Measurements from ENCODE around the gene KANK2.
A peak's percentile ranks its signal among the peaks of the same experiment; 100 is the strongest.
"Not testable (repeated sequence)": the region's sequence is repeated elsewhere in the genome, so short reads cannot be mapped to it uniquely, and the experiment has no call there.

The KANK2 gene

DNA sequence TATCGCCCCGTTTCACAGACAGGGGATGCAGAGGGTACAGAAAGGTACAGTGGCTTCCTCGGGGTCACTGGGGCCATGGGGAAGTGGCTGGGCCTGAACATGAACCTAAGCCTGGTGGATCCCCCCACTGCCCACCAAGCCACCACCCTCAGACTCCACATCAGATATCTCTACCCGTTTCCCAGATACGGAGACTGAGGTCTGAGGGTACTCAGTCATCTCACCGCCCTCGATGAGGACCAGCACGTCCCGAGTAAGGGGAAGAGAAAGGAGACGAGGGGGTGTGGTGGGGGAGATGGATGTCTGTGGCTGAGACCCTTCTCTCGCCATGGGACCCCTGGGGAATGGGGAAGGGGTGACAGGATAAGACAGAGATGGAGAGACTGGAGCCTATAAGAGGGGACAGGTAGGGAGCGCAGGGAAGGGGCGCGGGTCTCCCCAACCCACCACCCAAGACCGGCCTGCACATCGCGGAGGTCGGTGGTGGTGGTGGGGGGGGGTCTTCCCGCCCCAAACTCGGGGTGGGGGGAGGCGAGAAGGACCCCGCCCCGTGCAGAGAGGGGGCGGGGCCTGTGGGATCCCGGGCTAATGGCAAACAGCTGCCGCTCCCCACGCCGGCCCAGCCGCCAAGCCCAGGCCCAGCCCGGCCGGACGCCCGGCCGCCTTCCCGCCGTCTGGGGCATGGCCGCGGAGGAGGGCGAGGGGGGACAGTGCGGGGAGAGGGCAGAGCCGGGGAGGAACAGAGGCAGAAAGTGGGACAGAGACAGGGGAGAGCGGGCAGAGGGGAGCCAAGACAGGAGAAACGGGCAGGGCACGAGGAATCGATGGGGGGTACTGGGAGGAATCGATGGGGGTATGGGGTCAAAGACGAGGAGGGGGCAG lies 698 bp downstream of the KANK2 start:
- DNase-seq (ENCODE audit: low read depth): no peak

DNA sequence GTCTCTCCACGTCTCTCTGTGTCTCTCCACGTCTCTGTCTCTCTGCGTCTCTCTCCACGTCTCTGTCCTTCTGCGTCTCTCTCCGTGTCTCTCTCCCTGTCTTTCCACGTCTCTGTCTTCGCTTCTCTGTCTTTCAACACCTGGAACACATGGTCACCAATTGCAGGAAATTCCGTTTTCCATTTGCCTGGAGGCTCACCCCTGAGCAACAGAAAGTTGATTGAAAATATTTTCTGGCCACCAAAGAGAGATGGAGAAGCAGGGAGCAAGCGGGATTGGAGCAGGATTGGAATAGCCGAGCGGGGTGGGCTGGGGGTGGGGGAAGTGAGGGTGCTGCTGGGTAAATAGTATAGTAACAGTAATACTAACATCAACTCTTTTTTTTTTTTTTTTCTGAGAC lies 1.7 kb downstream of the KANK2 start:
- no peak for DNase-seq (ENCODE audit: low read depth)

DNA sequence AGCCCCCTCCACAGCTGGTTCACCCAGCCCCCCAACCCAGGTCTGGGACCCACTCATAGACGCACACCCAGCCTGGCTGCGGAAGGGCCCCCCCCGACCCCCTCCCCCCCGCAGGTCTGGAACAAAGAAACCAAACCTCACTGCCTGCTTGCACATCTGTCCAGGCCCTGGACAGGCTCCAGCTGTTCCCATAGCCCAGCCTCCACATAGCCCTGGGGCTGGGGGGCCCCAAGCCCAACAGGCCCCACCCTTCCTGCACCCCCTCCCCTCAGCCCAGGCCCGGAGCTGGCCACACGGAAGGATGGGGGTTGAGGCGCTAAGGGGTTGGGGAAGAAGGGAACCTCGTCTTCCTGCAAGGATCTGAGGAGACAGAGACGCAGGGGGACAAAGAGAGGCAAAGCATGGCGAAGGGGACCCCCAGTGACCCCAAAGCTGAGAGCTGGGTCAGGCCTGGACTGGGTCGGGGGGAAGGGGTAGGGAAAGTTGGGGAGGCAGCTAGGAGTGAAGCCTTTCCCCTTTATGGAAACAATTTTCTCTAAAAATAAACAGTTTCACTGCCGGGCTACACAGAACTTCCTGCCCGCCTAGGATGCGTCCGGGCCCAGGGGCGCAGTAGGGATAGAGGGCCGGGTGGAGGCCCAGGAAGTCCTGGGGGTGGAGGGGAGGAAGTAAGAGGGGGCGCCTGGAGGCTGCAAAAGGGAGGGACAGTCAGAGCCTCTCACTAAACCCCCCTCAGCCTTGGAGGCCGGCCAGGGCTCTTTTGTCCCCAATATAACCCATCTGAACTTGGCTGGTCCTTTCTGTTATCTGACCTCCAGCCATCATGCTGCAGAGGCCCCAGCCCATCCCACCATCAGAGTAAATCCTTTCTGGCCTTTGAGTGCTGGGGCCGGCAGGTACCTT lies 2.4 kb downstream of the KANK2 start:
- no peak for DNase-seq (ENCODE audit: low read depth)

DNA sequence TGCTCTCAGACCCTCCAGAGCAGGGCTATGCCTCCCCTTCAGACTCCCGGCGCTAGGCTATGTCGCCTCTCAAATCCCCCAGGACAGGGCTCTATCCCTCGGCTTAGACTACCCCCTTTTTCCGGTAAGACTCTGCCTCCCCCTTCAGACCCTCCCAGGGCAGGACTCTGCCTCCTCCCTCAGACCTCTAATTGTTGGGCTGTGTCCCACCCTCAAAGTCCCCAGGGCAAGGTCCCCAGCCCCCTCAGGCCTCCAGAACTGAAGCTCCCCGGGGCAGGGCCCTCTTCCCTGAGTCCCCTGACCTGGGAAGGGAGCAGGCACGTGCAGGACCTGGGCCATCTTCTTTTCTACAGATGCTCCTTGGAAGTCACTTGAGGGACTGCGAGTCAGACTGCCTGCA lies 3.2 kb downstream of the KANK2 start:
- DNase-seq (ENCODE audit: low read depth): no peak

DNA sequence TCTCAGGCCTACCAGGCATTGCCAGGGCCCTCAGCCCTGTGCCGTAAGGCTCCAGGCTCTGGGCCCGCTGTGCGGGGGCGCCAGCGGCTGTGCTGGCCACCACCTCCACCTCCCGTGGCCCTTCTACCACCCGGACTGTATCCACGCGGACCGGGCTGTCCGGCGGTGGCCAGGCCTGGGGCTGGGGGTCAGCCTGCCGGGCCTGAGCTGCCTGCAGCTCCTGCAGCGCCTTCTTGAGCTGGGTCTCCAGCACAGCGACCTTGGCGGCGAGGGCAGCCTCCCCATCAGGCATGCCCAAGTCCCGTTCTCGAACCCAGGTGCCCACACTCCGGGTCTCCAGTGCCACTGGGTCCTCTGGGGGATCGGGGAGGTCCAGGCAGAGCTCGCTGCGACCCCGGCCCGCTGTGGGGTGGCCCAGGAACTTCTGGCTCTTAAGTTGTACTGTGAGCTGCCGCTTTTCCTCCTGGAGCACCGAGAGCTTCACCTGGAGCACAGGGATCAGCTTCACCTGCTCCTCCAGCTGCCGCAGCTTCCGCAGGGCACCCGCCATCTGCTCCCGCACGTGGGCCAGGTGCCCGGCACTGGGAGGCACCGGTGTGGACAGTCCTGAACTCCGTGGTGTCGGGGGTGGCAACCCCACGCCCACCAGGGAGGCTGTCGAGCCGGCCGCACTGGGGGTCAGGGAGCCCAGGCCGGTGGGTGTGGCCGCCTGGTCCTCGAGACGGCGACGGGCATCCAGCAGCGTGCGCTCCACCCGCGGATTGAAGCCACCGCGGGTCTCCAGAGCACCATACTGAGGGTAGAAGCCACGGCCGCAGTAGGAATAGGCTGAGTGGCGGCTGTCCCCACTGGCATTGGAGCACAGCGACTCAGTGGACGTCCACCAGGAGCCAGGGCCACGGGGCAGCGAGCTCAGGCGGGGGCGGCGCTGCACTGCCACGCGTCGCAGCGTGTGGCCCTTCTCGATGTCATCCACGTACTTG lies 4.1 kb downstream of the KANK2 start:
- no peak for DNase-seq (ENCODE audit: low read depth)

DNA sequence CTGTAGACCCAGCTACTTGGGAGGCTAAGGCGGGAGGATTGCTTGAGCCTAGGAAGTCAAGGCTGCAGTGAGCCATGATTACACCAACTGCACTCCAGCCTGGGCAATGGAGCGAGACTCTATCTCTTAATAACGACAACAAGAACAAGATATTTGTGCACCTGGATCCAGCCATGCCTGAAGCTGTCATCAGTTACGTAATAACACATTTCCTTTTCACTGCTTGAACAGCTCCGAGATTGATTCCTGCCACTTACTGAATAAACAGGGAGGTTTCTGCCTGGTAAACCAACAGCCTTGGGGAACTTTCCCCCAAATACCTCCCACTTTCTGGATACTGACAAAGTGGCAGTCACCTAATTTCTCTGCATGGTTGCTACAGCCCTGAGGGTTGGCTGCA lies 5.4 kb downstream of the KANK2 start:
- DNase-seq (ENCODE audit: low read depth): no peak

DNA sequence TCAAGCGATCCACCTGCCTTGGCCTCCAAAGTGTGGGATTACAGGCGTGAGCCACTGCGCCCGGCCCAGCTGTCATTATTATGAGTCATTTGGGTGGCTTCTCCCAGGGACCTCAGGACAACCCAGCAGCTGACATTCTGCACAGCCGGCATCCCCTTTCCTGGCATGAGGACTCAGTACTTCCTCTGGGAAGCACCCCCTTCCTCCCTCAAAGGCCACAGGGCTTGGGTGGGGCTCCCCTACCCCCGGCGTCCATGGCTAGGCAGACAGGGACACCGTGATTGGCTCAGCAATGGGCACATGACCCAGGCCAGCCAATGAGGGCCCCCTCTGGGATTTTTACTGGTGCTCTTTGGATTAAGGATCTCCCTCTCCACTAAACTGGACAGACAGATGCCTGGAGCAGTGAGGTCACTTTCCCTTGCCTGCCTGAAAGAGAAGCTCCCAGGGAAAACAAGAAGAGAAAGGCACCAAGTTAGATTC lies 6.0 kb downstream of the KANK2 start:
- DNase-seq (ENCODE audit: low read depth): peak; percentile 59

DNA sequence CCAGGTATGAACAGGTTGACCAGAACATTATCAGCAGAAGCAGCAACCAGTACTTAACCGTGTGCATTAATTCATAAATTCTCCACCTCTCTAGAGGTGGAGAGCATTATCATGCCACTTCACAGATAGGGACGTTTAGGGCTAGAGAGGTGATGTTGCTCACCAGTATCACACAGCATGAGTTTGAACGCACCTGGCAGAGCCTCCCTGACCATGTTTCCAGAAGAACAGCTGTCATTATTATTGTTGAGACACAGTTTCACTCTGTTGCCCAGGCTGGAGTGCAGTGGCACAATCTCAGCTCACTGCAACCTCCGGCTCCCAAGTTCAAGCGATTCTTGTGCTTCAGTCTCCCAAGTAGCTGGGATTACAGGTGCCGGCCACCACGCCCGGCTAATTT lies 6.8 kb downstream of the KANK2 start:
- DNase-seq (ENCODE audit: low read depth): no peak

DNA sequence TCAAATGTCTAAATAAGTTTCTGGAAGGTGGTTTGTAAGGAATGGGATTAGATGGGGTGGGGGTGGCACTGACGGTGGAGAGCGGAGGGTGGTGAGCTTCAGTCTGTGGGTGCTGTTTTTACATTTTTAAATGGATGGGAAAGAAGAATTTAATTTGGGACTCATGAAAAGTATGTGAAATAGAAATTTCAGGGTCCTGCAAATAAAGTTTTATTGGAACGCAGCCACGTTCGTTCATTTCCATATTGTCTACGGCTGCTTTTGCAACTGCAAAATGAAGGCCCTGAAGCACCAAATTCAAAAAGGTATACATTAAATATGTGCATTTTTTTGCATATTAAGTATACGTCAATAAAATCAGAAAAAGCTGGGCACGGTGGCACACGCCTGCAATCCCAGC lies 9.9 kb downstream of the KANK2 start:
- DNase-seq (ENCODE audit: low read depth): no peak

DNA sequence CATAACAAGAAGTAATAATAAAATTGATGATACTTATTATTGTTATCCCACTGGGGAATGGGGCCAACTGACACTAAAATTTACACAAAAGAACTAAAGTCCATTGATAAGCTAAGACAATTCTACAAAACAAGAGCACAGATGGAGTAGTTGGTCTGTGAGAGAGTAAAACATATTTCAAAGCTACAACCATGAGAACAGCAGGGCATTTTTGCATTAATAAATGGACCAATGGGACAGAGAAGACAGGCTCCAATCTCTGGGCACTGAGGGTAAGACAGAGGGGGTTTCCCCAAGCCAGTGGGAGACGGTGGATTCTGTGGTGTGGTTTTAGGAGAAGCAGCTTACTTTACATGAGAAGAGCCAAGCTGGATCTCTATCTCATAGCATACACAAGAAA lies 14.4 kb downstream of the KANK2 start:
- no peak for DNase-seq (ENCODE audit: low read depth)

DNA sequence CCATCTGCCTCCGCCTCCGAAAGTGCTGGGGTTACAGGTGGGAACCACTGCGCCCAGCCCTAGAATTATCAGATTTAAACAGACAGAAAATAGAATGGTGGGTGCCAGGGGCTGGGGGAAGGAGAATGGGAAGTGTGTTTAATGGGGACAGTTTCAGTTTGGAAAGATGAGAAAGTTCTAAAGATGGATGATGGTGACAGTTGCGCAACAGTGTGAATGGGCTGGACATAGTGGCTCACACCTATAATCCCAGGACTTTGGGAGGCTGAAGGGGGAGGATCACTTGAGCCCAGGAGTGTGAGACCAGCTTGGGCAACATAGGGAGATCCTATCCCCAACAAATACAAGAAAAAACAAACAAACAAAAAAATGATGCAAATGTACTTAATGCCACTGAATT lies 15.9 kb downstream of the KANK2 start:
- DNase-seq (ENCODE audit: low read depth): no peak

DNA sequence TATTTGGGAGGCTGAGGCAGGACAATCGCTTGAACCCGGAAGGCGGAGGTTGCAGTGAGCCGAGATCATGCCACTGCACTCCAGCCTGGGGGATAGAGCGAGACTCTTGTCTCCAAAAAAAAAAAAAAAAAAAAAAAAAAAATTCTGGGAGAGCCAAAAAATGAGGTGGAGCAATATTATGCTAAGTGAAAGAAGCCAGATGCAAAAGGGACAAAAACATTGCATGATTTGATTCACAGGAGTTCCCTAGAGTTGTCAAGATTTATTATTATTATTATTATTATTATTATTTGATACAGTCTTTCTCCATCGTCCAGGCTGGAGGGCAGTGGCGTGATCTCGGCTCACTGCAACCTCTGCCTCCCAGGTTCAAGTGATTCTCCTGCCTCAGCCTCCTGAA lies 16.4 kb downstream of the KANK2 start:
- DNase-seq (ENCODE audit: low read depth): not testable (repeated sequence)

DNA sequence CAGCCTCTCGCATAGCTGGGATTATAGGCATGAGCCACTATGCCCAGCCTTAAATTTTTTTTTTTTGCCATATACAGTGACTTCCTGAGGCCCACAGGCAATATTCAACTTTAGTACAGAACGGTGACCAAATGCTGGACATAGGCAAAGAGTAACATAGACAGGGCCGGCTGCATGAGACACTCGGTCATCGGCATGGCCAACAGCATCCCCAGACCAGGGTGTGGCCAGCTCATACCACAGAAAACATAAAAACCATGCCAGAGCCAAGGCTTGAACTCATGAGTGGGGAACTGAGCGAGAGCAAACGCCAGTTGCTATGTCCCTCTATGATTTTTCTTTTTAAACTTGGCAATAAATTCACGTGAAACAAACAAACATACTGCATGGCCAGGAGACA lies 17.0 kb downstream of the KANK2 start:
- no peak for DNase-seq (ENCODE audit: low read depth)

DNA sequence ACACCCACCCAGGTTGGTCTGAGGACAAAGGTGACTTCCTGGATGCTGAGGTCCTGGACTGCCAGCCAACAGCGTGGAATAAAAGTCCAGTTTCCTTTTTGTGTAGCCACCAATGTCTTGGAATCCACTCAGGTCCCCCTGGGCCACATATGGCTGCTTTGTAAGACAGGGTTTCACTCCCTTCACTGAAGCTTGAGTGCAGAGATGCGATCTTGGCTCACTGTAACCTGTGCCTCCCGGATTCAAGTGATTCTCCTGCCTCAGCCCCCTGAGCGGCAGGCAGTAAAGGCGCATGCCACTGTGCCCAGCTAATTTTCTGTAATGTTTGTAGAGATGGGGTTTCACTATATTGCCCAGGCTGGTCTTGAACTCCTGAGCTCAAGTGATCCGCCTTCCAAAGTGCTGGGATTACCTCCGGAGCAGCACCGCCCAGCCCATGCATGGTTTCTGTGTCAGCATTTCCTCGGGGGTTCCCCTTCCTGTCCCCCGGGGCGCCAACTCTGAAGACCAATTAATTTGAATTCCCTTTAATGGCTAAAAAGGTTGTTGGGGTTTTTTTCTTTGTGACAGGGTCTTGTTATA lies 17.5 kb downstream of the KANK2 start:
- DNase-seq (ENCODE audit: low read depth): no peak

DNA sequence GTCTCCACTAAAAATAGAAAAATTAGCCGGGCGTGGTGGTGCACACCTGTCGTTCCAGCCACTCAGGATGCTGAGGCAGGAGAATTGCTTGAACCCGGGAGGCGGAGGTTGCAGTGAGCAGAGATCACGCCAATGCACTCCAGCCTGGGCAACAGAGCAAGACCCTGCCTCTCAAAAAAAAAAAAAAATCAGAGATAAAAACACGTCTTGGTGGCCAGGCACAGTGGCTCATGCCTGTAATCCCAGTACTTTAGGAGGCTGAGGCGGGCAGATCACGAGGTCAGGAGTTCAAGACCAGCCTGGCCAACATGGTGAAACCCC lies 18.2 kb downstream of the KANK2 start:
- not testable (repeated sequence) for DNase-seq (ENCODE audit: low read depth)

DNA sequence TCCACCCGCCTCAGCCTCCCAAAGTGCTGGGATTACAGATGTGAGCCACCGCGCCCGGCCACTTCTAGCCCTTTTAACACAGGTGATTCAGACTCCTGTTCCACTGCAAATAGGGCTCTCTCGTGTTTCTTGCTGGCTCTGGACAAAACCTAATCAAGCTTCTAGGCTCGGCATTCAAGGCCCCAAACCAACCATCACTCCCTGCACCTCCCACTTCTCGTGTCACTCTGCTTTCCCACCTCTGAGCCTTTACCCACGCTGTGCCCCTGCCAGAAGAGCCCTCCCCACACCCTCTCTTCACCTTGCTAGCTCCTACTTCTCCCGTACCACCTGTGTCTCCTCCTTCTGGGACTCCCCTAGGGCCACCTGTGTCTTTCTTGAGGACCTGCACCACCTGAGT lies 19.8 kb downstream of the KANK2 start:
- DNase-seq (ENCODE audit: low read depth): no peak

DNA sequence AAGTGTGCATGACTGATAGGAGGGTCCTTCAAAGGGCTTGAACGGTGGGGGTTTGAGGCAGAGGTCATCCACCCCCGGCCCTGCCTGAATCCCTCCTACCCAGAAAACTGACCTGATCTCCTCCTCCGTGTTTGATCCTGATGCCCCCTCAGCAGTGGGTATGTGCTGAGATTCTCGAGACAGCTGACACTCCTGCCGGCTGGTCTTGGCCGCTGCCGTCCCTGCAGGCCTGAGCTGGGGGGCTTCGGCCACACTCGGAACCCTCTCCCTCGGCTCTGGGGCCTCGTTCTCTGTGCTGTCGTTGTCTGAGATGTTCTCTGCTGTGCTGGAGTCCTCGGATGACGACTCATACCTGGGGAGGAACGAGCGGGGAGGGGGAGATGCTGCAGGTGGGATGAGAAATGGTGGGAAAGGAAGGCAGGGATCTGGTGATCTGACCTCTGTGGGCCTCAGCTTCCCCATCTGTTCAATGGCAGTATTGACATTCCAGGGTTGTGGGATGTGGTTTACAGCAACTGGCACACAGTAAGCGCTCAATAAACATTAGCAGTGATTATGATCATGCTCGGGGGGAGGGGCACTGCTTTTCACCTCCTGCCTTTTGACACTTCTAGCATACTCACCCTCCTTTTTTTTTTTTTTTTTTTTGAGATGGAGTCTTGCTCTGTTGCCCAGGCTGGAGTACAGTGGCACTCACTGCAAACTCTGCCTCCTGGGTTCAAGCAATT lies 20.7 kb downstream of the KANK2 start:
- no peak for DNase-seq (ENCODE audit: low read depth)

DNA sequence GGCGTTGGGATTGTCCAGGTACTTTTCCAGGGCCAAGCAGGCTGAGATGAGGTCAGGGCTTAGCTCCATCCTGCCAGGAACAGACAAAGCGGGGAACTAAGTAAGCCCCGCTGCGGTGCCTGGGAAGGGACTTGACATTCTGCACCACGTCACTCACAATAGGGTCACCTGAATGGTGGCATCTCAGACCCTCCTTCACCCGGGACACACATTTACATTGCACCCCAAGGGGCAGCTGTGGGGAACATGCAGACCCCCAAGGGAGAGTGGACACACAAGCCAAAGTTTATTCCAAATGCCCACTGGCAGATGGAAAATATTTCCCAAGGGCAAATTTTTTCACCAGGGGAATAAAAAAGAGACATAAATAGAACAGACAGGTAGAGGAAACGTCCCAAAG lies 21.4 kb downstream of the KANK2 start:
- no peak for DNase-seq (ENCODE audit: low read depth)

DNA sequence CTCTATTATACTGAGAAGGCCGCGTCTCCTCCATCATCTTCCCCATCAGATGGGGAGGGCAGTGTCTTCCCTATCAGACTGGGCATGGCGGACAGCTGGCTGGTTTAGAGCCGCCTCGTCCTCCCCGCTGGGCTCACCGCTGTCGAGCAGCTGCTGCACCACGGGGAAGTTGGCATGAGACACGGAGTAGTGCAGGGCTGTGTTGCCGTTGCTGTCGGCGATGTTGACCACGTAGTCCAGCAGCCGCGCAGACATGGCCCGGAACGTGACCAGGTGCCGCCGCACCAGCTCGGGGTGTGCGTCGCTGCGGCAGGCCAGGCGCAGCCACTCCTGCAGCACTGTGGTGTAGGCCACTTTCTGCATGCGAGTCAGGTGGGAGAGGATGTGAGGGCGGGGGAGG lies 23.0 kb downstream of the KANK2 start:
- no peak for DNase-seq (ENCODE audit: low read depth)

DNA sequence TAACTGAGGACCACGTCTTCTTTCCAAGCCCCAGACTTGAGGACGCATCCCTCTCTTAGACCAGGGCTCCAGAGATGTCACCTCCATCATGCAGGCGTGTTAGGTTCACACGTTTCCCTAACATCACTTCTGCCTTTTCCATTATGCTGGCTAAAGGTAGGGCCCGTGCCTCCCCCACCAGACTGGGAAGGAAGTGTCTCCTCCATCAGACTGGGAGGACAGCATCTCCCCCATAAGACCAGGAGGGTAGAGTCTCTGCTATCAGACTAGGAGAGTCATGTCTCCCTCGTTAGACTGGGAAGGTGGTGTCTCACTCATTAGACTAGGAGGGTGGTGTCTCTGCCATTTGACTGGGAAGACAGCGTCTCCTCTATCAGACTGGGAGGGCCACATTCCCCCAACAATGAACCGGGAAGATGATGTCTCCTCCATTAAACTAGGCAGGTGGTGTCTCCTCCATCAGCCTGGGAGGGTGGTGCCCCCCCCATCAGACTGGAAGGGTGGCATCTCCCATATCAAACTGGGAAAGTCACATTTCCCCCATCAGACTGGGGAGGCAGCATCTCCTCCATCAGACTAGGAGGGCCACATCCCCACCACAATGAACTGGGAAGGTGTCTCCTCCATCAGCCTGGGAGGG lies 23.7 kb downstream of the KANK2 start:
- DNase-seq (ENCODE audit: low read depth): no peak
